ENCODE measurements around the gene TCF3.

The TCF3 gene

GRCh38 chr19:1629256-1629808 lies 23.1 kb downstream of the TCF3 start:
- no peak for DNase-seq

- DNase-seq, result no peak
Measured at GRCh38 chr19:1627194-1627593, 25.2 kb downstream of the TCF3 start.

GRCh38 chr19:1626417-1627010 lies 25.9 kb downstream of the TCF3 start:
- no peak for DNase-seq

GRCh38 chr19:1624458-1624857 lies 28.0 kb downstream of the TCF3 start:
- DNase-seq, result peak in 1 of 2 experiments; percentile 52

GRCh38 chr19:1622541-1622940 lies 29.9 kb downstream of the TCF3 start:
- DNase-seq, result no peak

- no peak for DNase-seq
Measured at GRCh38 chr19:1622007-1622406, 30.4 kb downstream of the TCF3 start.

- no peak for DNase-seq
Measured at GRCh38 chr19:1621574-1621973, 30.8 kb downstream of the TCF3 start.

- no peak for DNase-seq
Measured at GRCh38 chr19:1621021-1621420, 31.4 kb downstream of the TCF3 start.

- DNase-seq, result no peak
Measured at GRCh38 chr19:1620502-1620901, 31.9 kb downstream of the TCF3 start.

GRCh38 chr19:1619703-1620102 lies 32.7 kb downstream of the TCF3 start:
- no peak for DNase-seq

- DNase-seq, result no peak
Measured at GRCh38 chr19:1619094-1619439, 33.3 kb downstream of the TCF3 start.

- DNase-seq, result peak in 1 of 2 experiments; percentile 52
Measured at GRCh38 chr19:1618157-1619093, 34.0 kb downstream of the TCF3 start.

GRCh38 chr19:1616875-1617274 lies 35.5 kb downstream of the TCF3 start:
- DNase-seq, result no peak

- DNase-seq, result no peak
Measured at GRCh38 chr19:1616396-1616795, 36.0 kb downstream of the TCF3 start.

GRCh38 chr19:1615156-1615765 lies 37.2 kb downstream of the TCF3 start:
- DNase-seq, result no peak

- DNase-seq, result no peak
Measured at GRCh38 chr19:1613808-1614570, 38.4 kb downstream of the TCF3 start.

- DNase-seq, result no peak
Measured at GRCh38 chr19:1613146-1613545, 39.3 kb downstream of the TCF3 start.

GRCh38 chr19:1612114-1613086 lies 40.0 kb downstream of the TCF3 start:
- DNase-seq, result no peak

- no peak for DNase-seq
Measured at GRCh38 chr19:1611353-1611752, 41.1 kb downstream of the TCF3 start.

- DNase-seq, result no peak
Measured at GRCh38 chr19:1610579-1610978, 41.8 kb downstream of the TCF3 start.

GRCh38 chr19:1609680-1610474 lies 42.5 kb downstream of the TCF3 start:
- DNase-seq, result no peak

Measured in NCI-H526 (cell line).